SK-N-MC (cell line): ENCODE results near the gene OR1S2.

Experiments used
- FOXP2 ChIP-seq: optimal IDR thresholded peaks from 2 replicates; pipeline ENCODE3; 2011; ENCODE audit warnings: mild to moderate bottlenecking, moderate library complexity; ENCODE audit not compliant: insufficient read depth; ENCODE audit errors: extremely low read length, control extremely low read depth
- POLR2AphosphoS5 ChIP-seq: IDR thresholded peaks from 2 replicates; pipeline ENCODE4 v1.6.1; 2012; ENCODE audit warnings: mild to moderate bottlenecking, low read depth, low read length, borderline replicate concordance

DNA sequence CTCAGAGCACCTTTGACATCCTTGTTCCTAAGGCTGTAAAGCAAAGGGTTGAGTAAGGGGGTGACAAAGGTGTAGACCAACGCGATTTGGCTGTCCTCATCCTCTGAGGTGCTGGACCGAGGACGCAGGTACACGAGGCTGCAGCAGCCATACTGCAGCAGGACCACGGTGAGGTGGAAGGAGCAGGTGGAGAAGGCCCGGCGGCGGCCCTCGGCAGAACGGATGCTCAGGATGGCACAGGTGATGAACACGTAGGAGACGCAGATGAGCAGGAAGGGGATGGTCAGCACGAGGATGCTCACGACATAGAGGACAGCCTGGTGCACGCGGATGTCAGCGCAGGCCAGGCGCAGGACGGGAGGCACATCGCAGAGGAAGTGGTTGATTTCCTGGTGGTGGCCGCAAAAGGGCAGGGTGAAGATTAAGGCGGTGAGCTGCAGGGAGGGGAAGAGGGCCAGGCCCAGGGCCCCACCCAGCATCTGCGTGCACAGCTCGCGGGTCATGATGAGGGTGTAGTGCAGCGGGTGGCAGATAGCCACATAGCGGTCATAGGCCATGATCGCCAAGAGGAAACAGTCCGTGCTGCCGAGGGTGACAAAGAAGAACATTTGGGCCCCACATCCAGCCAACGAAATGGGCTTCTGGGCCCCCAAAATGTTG, 24.1 kb upstream of the OR1S2 start:
- TF ChIP-seq FOXP2 (no peak), POLR2AphosphoS5 (no peak)
